HG03095 (cell line): ENCODE results near the gene TUBA3D.
"Not testable (repeated sequence)": the region's sequence is repeated elsewhere in the genome, so short reads cannot be mapped to it uniquely, and the experiment has no call there.

Experiments used
- ATAC-seq: cut with Tn5 transposase; IDR thresholded peaks from one replicate; pipeline ENCODE4 v1.9.1; 2021; ENCODE audit warnings: moderate library complexity; ENCODE audit not compliant: unreplicated experiment

The TUBA3D gene

DNA sequence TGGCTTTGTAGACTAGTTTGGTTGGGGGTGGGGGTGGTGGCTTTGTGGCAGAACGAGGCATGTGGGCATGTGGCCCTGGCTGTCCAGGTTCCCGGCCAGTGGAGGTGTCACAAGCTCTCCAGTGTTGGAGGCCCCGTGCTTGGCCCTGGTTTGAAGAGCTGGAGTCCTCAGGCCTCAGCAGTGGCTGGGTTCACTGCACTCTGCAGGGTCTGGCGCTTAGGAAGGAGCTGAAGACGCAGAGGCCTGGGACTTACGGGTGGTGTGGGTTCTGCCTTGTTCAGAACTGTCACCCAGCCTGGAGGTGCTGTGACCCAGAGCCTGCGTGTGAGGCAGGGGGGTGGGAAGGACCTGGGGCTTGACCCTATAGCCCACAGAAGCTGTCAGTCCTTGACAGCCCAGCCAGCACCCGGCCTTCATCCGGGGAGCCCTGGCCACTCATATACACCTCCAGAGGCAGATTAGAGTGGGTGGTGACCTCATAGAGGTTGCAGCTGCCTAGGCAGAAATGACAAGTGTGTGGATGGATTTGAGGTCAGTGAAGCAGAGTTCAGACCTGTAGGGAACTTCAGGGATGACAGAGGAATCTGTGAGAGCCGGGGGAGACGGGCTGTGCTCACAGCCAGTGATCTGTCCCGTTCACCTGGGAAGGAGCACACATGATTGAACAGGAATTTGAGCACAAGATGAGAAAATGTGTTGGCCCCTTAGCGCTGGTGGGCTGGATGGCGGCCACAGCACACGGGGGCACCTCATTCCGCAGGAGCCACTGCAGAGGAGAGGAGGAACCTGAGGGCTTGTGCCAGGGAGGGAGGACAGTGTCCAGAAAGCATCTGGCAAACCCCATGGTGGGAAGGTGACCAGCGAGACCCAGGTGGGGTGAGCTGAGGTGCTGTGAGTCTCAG lies 36.3 kb downstream of the TUBA3D start:
- ATAC-seq, result not testable (repeated sequence)

DNA sequence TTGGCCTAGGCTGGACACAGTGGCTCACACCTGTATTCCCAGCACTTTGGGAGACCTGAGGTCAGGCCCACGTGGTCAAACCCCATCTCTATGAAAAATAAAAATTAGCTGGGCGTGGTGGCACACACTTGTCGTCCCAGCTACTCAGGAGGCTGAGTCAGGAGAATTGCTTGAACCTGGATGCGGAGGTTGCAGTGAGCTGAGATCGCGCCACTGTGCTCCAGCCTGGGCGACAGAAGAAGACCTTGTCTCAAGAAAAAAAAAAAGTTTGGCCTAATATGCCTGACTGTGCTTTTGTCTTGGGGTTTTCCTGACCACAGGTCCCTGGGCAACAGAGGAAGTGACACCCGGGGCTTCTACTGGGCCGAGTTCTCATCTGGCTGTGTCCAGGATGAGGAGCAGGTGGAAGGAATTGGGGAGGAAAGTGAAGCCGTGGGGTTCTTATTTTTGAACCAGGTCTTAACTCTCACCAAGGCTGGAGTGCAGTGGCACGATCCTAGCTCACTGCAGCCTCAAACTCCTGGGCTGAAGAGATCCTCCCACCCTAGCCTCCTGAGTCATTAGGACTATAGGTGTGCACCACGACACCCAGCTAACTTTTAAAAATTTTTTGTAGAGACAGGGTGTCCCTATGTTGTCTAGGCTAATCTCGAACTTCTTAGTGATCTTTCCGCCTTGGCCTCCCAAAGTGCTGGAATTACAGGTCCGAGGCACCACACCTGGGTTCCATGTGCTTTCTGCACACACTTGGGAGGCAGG lies 38.7 kb downstream of the TUBA3D start:
- ATAC-seq, result peak; percentile 81

DNA sequence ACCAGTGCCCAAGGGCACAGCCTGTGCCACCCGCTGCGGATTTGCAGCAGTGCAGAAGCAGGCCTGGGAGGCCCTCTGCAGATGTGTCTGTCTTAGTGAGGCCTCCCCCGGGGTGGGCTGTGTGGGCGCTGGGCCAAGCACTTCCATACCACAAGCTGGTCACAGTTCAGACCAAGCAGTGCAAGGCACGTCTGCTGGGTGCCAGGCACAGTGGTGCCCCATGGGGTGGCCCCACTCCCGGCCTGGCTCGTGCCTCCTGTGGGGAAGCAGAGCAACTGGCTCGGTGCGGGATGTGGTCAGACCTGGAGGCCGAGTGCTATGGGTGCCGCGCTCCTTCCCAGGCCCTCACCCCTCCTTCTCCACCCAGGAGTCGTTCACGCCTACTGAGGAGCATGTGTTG lies 39.3 kb downstream of the TUBA3D start:
- not testable (repeated sequence) for ATAC-seq

DNA sequence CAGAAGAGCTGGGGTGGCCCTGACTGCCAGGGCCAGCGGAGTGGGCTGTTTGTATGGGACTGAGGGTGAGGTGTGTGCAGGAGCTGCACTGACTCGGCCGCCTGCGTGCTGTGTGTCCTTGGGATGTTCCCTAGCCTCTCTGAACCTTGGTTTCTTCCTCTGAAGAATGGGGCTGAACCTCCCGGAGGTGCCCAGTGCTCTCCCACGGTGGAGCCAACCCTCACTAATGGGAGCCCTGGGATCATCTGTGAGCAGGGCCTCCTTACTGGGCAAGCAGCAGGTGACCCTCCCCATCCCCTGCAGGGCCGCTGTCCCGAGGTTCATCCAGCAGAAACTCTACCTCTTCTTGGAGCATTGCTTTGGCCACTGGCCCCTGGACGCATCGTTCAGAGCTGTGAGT lies 40.1 kb downstream of the TUBA3D start:
- ATAC-seq, result no peak

DNA sequence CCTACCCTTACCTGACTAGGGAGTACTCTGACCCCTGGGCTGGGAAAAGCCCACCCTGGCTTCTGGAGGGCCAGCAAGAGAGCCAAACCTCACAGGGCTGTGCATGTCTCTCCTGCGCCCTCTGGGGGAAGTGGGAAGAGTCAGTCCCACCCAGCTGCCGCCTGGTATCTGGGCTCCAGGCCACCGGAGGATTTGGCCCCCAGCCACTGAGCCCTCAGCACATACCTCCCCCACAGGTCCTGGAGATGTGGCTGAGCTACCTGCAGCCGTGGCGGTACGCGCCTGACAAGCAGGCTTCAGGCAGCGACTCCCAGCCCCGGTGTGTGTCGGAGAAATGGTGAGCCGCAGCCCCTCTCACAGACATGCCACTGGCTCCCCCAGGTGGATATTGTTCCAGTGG lies 40.7 kb downstream of the TUBA3D start:
- ATAC-seq, result not testable (repeated sequence)

DNA sequence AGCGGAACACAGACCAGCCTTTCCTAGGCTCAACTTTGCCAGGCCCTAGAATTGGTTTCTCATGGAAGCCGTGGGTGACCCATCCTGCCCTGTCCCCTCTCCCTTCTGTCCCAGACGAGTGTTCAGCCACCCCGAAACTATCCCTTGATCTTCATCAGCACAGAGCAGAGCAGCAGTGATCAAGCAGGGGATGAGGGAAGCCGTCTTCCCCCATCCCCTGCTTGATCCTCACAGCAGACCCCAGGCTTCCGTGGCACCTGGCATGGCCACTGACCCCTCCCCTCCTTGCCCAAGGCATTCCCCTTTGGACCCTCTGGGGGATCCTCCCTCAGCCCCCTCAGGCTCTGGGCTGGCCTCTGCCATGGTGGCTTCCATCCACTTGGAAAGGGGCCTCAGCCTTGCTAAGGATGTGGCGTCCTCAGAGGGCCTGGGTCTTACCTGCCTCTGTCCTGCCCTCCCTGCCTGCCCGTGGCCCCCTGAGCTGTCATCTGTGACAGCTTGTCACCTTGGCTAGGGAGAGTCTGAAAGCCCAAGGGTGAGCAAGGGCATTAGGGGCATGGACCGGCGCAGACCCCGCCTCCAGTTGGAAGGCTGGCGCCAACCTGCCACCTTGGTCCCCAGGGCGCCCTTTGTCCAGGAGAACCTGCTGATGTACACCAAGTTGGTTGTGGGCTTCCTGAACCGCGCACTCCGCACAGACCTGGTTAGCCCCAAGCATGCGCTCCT lies 41.4 kb downstream of the TUBA3D start:
- ATAC-seq, result no peak

DNA sequence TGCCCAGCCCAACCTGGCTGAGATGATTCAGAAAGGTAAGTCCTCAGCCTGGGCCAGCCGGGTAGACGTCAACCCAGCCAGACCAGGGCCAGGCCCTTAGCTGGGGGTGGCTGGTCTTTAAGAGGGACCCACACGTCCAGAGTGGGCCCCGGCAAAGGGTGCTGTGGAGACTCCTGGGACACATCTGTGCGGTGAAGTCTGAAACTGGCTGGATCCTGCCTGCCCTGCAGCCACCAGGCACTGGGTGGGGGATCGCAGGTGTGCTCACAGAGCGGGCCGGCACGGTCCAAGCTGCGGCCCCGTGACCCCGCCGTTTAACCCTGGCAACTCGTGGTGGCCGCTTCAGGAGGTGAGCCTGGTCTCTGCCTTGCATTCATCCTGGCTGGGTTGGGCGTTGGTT lies 41.9 kb downstream of the TUBA3D start:
- not testable (repeated sequence) for ATAC-seq

DNA sequence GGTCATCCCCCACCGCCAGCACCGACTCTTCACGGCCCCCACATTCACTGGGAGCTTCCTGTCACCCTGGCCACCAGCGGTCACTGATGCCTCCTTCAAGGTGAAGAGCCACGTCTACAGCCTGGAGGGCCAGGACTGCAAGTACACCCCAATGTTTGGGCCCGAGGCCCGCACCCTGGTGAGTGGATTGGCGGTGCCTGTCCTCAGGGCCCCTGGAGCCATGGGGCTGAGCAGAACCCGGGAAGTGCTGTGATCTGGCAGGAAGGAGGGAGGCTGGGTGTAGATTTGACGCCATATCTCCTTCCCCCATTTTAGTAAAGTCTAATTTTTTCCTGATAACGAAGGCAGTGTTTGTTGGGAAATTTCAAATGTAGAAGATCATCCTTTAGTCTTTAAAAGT lies 42.6 kb downstream of the TUBA3D start:
- not testable (repeated sequence) for ATAC-seq

DNA sequence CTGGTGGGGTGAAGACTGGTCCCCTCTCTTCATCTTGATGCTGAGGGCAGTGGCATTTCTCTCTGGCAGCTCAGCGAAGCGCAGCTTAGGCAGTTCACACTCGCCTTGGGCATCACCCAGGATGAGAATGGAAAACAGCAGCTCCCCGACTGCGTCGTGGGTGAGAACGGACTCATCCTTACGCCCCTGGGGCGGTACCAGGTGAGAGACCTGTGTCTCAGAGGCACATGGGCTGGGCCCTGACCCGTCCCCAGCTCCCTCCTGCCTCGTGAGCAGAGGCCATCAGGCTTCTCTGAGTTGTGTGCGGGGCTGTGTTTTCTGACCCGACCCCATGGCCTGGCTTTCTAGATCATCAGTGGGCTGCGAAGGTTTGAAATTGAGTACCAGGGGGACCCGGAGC lies 43.5 kb downstream of the TUBA3D start:
- no peak for ATAC-seq

DNA sequence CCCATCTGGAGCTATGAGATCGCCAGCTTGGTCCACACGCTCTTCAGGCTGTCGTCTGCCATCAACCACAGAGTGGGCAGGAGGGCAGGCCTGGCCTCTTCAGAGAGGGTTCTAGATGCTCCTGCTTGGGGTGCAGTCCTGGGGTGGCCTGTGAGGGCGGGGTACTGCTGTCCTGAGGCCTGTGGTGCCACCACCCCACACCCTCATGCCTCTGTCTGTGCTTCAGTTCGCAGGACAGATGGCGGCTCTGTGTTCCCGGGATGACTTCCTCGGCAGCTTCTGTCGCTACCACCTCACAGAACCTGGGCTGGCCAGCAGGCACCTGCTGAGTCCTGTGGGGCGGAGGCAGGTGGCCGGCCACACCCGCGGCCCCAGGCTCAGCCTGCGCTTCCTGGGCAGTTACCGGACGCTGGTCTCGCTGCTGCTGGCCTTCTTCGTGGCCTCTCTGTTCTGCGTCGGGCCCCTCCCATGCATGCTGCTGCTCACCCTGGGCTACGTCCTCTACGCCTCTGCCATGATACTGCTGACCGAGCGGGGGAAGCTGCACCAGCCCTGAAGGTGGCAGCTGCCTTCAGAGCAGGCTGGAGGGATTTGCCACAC lies 44.1 kb downstream of the TUBA3D start:
- ATAC-seq, result not testable (repeated sequence)

DNA sequence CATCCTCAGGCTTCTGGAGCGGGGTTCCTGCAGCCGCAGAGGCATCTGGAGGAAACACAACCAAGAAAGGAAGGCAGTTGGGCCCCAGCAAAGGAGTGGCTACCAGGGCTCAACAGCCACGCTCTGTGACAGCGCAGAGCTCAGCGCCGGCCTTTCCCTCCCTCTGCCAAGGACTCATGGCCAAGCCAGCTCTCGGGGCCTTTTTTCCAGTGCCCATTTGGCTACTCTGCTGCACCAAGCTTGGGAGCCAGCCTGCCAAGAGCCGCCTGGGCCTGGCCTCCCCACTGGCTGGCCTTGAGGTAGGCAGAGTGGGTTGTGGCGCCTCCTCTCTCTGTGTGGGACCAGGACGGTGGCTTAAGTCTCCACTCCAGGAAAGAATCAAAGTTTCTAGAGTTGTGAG lies 44.6 kb downstream of the TUBA3D start:
- no peak for ATAC-seq

DNA sequence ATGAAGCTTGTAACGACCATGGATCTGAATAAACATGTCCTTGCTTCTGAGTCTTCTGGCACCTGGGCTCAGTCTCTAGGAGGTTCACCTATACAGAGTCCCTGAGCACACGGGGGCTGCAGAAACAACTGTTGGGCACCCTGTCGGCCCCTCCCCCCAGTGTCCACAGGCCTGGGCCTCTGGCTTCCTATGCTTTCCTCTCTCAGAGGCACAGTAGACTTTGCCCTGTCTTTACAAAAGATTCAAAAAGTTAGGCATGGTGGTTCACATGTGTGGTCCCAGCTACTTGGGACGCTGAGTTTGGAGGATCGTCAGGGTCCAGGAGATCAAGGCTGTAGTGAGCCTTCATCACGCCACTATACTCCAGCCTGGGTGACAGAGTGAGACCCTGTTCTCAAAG lies 45.6 kb downstream of the TUBA3D start:
- ATAC-seq, result not testable (repeated sequence)

DNA sequence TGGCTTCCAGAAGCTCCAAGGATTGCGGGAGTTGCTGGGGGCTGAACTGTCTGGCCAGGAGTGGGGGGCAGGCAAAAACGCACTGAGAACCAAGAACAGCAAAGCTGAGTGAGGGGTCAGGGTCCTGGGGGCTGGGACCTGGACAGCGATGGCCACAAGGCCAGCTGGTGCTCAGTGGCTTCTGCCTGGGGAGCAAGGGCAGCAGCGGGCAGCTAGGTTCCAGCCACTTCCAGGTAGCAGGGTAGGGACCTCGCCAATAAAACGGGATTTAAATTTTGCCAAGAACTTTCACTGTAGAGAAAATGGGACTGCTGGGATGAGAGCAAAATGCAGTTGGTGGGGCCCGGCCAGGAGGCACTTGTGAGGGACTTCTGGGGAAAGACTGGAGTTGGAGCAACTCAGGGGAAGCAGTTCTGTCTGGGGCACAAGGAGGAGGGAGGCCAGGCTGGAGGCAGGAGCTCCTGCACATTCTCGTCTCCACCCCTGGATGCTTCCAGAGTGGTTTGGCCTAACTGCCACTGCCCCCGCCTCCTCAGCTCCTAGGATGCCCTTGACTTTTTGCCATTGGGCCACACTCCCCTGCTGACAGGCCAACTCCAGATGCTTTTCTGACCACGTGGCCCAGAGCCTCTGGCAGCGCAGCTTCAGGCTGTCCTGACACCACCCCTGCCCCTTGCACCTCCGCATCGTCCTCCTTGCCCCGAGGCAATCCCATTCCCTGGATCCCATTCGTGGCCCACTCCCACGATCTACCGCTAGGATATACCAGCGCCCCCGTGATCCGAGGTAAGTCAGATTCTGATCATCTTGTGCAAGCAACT lies 46.3 kb downstream of the TUBA3D start:
- no peak for ATAC-seq

DNA sequence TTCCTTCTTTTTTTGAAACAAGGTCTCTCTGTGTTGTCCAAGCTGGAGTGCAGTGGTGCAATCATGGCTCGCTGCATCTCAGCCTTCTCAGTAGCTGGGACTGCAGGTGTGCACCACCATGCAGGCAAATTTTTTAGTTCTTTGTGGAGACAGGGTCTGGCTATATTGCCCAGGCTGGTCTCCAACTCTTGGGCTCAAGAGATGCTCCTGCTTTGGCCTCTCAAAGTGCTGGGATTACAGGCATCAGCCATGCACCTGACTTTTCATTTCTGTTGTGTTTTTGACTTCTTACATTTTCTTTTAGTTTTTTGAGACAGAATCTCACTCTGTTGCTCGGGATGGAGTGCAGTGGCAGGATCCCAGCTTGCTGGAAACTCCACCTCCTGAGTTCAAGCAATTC lies 49.3 kb downstream of the TUBA3D start:
- not testable (repeated sequence) for ATAC-seq

DNA sequence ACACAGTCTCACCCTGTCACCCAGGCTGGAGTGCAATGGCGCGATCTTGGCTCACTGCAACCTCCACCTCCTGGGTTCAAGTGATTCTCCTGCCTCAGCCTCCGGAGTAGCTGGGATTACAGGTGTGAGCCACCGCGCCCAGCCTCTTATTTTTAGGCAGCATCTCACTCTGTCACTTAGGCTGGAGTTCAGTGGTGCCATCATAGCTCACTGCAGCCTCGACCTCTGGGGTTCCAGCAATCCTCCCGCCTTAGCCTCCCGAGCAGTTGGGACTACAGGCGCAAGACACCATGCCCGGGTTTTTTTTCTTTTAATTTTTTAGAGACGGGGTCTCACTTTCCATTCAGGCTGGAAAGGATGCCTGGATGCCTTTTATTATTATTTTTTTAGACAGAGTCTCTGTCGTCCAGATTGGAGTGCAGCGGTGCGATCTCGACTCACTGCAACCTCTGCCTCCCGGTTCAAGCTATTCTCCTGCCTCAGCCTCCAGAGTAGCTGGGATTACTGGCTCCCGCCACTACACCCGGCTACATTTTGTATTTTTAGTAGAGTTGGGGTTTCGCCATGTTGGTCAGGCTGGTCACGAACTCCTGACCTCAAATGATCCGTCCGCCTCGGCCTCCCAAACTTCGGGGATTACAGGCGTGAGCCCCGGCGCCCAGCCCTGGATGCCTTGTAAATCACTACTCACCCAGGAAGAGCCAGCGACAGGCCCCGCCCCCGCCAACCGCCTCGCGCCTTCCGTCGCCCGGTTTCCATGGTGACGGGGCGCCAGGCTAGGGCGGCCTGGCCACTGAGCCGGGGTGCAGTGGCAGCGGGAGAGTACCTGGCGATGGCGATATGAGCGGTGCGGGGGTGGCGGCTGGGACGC lies 51.4 kb downstream of the TUBA3D start, which contains the start of gene CCDC74A:
Gene CCDC74A (plus strand): TSS at position 758 of the 871 bp plus-strand sequence. CDS start 83 bp downstream, at position 841.
- ATAC-seq, result peak; percentile 85

DNA sequence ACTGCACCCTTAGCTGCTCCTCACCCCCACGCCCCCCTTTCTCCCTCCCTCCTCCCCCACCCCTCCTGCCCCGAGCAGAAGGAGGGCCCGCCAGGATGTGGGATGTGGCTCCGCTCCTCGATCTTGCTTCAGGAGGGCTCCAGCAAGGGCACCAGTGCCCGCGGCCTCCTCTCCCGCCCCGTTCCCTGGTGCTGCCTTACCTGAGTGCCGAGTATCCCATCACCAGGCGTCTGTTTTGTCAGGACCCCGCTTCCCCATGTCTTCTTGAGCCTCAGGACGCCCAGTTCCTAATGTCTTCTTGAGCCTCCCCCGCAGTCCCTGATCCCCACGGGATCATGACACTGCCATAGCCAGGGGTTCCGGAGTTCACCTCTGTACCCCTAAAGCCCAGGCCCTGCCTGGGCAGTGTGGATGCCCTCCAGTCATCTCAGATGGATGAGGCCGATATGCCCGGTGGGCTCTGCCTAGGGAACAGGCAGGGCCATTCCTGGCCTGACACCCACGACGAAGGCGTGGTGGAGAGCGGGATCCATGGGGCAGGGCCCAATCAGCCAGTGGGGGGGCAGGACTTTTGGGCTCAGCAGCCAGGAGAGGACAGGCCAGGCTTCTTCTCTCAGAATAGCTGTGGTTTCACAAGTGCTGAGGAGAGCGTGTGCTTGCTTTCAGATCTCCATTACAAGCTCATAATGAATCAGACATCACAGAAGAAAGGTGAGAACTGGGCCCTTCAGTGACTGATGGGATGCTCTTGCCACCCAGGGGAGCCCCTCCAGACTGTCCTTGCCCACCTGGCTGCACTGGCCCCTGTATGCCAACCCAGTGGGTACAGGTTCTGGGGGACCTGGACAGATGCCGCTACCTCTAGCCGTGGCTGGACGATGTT lies 53.3 kb downstream of the TUBA3D start:
- ATAC-seq, result peak; percentile 70

DNA sequence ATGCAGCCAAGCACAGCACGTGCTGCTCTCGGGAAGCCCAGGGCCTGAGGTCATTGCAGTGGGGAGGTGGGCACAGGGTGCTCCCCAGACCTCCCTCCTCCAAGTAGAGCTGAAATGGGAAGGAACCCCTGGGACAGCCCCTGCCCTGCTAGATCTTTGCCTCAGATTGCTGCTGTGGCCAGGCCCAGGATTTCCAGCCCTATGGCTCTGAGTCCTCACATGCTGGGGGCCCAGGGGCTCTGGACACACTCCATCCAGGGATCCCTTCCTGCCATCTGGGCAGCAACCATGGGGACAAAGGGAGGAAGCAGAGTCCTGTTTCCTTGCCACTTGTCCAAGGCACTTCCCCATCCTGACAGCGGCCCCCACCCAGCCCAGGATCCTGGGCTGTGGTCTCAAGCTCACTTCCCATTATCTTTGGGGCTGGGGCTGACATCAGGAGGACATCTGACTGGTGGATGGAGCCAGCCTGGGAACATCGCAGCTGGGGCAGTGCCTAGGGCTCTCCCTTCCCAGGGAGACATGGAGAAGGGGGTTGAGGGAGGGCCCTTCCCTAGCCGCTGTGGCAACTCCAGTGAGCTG lies 54.0 kb downstream of the TUBA3D start:
- not testable (repeated sequence) for ATAC-seq
